ENCODE data around the gene SH3D19.
"Not testable (repeated sequence)": the region's sequence is repeated elsewhere in the genome, so short reads cannot be mapped to it uniquely, and the experiment has no call there.

Gene SH3D19

DNA sequence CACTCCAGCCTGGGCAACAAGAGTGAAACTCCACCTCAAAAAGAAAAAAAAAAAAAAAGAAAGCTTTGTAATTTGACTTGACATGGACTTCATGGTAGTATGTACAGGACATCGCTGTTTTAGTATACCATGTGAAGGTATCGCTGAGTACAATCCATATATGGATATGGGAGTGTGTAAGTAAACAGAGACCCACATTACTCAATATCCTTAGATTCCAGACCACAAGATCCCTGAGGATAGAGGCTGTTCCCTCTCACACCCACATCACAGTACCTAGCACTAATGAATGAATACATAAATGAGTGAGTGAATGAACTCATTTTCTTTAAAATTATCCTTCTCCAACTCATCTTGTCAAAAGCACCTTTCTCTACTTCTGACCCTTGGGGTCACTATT, 234.4 kb downstream of the SH3D19 start:
- DNase-seq, result no peak

DNA sequence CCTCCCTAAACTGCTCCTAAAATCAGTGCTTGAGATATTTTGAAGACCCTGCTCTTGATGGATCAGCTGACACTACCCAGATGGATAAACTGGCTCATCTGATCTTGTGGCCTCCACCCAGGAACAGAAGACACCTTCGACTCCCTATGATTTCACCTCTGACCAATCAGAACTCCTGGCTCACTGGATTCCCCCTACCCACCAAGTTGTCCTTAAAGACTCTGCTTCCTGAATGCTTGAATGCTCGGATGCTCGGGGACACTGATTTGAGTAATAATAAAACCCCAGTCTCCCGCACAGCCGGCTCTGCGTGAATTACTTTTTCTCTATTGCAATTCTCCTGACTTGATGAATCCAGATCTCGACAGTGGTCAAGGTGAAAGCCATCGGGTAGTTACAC, 237.9 kb downstream of the SH3D19 start:
- no peak for DNase-seq

DNA sequence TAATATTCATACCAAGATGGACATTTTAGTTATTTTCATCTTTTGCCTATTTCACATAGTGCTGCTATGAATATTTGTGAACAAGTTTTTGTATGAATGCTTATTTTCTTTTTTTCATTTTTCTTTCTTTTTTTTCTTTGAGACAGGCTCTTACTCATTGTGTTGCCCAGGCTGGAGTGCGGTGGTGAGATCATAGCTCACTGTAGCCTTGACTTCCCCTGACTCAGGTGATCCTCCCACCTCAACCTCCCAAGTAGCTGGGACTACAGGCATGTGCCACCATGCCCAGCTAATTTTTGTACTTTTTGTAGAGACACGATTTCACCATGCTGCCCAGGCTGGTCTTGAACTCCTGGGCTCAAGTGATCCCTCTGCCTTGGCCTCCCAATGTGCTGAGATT, 247.4 kb downstream of the SH3D19 start:
- not testable (repeated sequence) for DNase-seq

DNA sequence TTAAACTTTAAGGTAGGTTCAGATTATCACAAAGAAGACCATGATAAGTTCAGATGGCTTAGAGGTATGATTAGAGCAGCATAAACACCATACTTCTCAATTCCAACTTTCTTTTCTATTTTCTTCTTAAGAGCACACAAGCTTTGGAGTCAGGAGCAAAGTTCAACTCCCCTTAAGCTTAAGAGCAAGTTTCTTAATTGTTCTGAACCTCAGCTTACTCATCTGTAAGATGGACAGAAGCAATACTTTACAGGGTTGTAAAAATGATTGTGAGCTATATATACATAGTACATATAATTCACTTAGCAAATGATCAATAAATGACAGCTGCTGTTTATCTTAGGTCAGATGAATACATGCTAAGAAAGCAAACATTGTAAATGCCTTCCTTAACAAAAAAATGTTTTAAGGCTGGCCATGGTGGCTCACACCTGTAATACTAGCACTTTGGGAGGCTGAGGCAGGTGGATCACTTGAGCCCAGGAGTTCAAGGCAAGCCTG, 250.9 kb downstream of the SH3D19 start:
- DNase-seq, result no peak
